Esophagus squamous epithelium (tissue), 4 donors: ENCODE measurements around the gene ZSCAN5A.

ENCODE experiments used
- POLR2A ChIP-seq, 4 donors: fragments of 450-650 bp; IDR thresholded peaks; one replicate each; pipeline ENCODE4 v1.6.1; 2017; ENCODE audit warnings: antibody characterized with exemption in 4 of 4, mild to moderate bottlenecking in 4 of 4, moderate library complexity in 3 of 4
- TF ChIP-seq, protein P1 (sequence below), 6 experiments: fragments of 450-650 bp in 4 of 6; fragments of 200-600 bp in 2 of 6; sonication (generic) in 2 of 6; IDR thresholded peaks; one replicate each; pipeline ENCODE4 v1.5.1; 2016 to 2019; ENCODE audit warnings: antibody characterized with exemption in 6 of 6, mild to moderate bottlenecking in 4 of 6, moderate library complexity in 4 of 6

DNA sequence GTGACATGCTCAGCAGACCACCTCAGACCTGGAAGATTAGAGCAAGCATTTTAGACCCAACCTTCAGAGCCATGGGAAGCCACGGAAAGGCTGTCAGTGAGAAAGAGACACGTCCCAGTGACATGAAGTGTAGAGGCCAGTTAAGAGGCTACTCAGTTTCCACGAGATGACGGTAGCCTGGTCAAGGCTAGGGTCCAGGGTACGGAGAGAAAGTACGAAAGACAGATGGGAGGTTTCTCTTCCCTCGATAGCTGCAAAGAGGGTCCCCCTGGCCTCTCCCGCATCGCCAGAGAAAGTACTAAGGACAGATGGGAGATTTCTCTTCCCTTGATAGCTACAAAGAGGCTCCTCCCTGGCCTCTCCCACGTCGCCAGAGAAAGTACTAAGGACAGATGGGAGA is 8.6 kb downstream of the ZSCAN5A start:
- TF ChIP-seq, protein P1, sequence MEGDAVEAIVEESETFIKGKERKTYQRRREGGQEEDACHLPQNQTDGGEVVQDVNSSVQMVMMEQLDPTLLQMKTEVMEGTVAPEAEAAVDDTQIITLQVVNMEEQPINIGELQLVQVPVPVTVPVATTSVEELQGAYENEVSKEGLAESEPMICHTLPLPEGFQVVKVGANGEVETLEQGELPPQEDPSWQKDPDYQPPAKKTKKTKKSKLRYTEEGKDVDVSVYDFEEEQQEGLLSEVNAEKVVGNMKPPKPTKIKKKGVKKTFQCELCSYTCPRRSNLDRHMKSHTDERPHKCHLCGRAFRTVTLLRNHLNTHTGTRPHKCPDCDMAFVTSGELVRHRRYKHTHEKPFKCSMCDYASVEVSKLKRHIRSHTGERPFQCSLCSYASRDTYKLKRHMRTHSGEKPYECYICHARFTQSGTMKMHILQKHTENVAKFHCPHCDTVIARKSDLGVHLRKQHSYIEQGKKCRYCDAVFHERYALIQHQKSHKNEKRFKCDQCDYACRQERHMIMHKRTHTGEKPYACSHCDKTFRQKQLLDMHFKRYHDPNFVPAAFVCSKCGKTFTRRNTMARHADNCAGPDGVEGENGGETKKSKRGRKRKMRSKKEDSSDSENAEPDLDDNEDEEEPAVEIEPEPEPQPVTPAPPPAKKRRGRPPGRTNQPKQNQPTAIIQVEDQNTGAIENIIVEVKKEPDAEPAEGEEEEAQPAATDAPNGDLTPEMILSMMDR (IDR thresholded peaks at IDR 0.05): no peak
- TF ChIP-seq POLR2A (IDR thresholded peaks at IDR 0.05): no peak
